GM23338 (cell line): ENCODE results near the gene UBE2E2.

ENCODE experiments used
- CTCF ChIP-seq, 2 experiments: fragments of 200-600 bp in 1 of 2; sonication (generic) in 1 of 2; conservative IDR thresholded peaks; 2 replicates each; pipeline versions ENCODE4 v1.5.1 to v1.6.1; 2016 to 2017; ENCODE audit warnings: antibody characterized with exemption in 2 of 2, low read depth in 2 of 2, mild to moderate bottlenecking in 2 of 2, moderate library complexity in 1 of 2
- JUNB ChIP-seq: IDR thresholded peaks from one replicate; pipeline ENCODE4 v1.6.1; 2016; ENCODE audit warnings: antibody characterized with exemption; ENCODE audit not compliant: unreplicated experiment
- STAT1 ChIP-seq: IDR thresholded peaks from one replicate; pipeline ENCODE4 v1.6.1; 2016; ENCODE audit warnings: antibody characterized with exemption; ENCODE audit not compliant: unreplicated experiment
- ZNF114 ChIP-seq: fragments of 250-450 bp; sonication (Bioruptor Pico); IDR thresholded peaks from 2 replicates; pipeline ENCODE4 v1.5.0; 2020; ENCODE audit warnings: mild to moderate bottlenecking, moderate library complexity

- no peak for TF ChIP-seq ZNF114 (CRISPR knock-in tag)
- no peak for TF ChIP-seq STAT1
- no peak for TF ChIP-seq CTCF (conservative IDR thresholded peaks at IDR 0.05; ENCODE audit: low read depth in 2 of 2)
- no peak for TF ChIP-seq JUNB
Observed at GRCh38 chr3:23527326-23527725, 324.2 kb downstream of the UBE2E2 start.
